ENCODE results near the gene KRT36.

The KRT36 gene

GRCh38 chr17:41516147-41516829 lies 26.6 kb upstream of the KRT36 start:
- no peak for DNase-seq (ENCODE audit: low spot score)
- no peaks in the 10 kb centered on the region for H3K36me3 ChIP-seq (replicated peaks in 1 of 2; ENCODE audit: control insufficient read depth in 2 of 2, insufficient read depth in 2 of 2, low read length in 2 of 2)
- no CpG with 5 or more reads among the region's 14 CpGs for WGBS, 2 donors (ENCODE audit: extremely low coverage in 2 of 2, insufficient read length in 2 of 2, insufficient replicate concordance in 1 of 2)
- H3K9ac ChIP-seq (ENCODE audit: low read depth, low read length, poor library complexity): peak overlapping the region; percentile 31
- H3K4me1 ChIP-seq (ENCODE audit: control insufficient read depth in 2 of 2, insufficient read depth in 1 of 2, low read depth in 1 of 2, low read length in 2 of 2): peaks cover 0 to 2% of the 10 kb centered on the region in 2 donors
- H2BK12ac ChIP-seq (ENCODE audit: low read length): no peak overlapping the region
- peak overlapping the region; percentile 66 for H3K4ac ChIP-seq (ENCODE audit: low read length)
- no peak overlapping the region for H3K23ac ChIP-seq (ENCODE audit: low read depth, low read length, poor library complexity)
- no peak overlapping the region for H4K8ac ChIP-seq (ENCODE audit: low read depth, low read length)
- peak overlapping the region; percentile 49 for H2AK5ac ChIP-seq (ENCODE audit: low read depth, low read length)
- no peak overlapping the region for H2BK120ac ChIP-seq (ENCODE audit: low read depth, low read length)
- no peak overlapping the region for H3K14ac ChIP-seq (ENCODE audit: low read length)
- H3K18ac ChIP-seq (ENCODE audit: low read length): peak overlapping the region; percentile 57
- no peak overlapping the region for H3K4me3 ChIP-seq (ENCODE audit: low read length in 2 of 2)
- H3K4me2 ChIP-seq (ENCODE audit: insufficient read depth, low read length, poor library complexity, severe bottlenecking): no peak overlapping the region
- peak overlapping the region; percentile 19 for H2BK15ac ChIP-seq (ENCODE audit: low read length)
- no peak overlapping the region for H2BK5ac ChIP-seq (ENCODE audit: low read length)
- H3K9me3 ChIP-seq (replicated peaks in 1 of 2; ENCODE audit: control insufficient read depth in 2 of 2, insufficient read depth in 1 of 2, low read depth in 1 of 2, low read length in 2 of 2): no peaks in the 10 kb centered on the region
- no peaks in the 10 kb centered on the region for H3K79me1 ChIP-seq (ENCODE audit: low read depth, low read length)
- H3K27ac ChIP-seq (replicated peaks; ENCODE audit: low read length): no peak overlapping the region
- H4K91ac ChIP-seq (ENCODE audit: low read depth, low read length, poor library complexity): no peak overlapping the region
- H3K27me3 ChIP-seq (ENCODE audit: control insufficient read depth in 3 of 3, insufficient read depth in 3 of 3, low read depth in 1 of 3, low read length in 3 of 3): no peaks in the 10 kb centered on the region
- no peak overlapping the region for H2AFZ ChIP-seq (ENCODE audit: low read length)

GRCh38 chr17:41513168-41513547 lies 23.4 kb upstream of the KRT36 start:
- no peak overlapping the region for H2AFZ ChIP-seq (ENCODE audit: low read length)
- H2BK120ac ChIP-seq (ENCODE audit: low read depth, low read length): no peak overlapping the region
- no peaks in the 10 kb centered on the region for H3K36me3 ChIP-seq (replicated peaks in 1 of 2; ENCODE audit: control insufficient read depth in 2 of 2, insufficient read depth in 2 of 2, low read length in 2 of 2)
- no peak overlapping the region for H3K9ac ChIP-seq (ENCODE audit: low read depth, low read length, poor library complexity)
- H3K4ac ChIP-seq (ENCODE audit: low read length): no peak overlapping the region
- H3K79me1 ChIP-seq (ENCODE audit: low read depth, low read length): no peaks in the 10 kb centered on the region
- no peaks in the 10 kb centered on the region for H3K4me1 ChIP-seq (ENCODE audit: control insufficient read depth in 2 of 2, insufficient read depth in 1 of 2, low read depth in 1 of 2, low read length in 2 of 2)
- no peak overlapping the region for H3K18ac ChIP-seq (ENCODE audit: low read length)
- no peak overlapping the region for H4K8ac ChIP-seq (ENCODE audit: low read depth, low read length)
- H2BK5ac ChIP-seq (ENCODE audit: low read length): no peak overlapping the region
- DNase-seq (ENCODE audit: low spot score): no peak
- H2AK5ac ChIP-seq (ENCODE audit: low read depth, low read length): no peak overlapping the region
- no peak overlapping the region for H3K23ac ChIP-seq (ENCODE audit: low read depth, low read length, poor library complexity)
- no peak overlapping the region for H3K4me3 ChIP-seq (ENCODE audit: low read length in 2 of 2)
- H3K4me2 ChIP-seq (ENCODE audit: insufficient read depth, low read length, poor library complexity, severe bottlenecking): no peak overlapping the region
- H3K27me3 ChIP-seq (ENCODE audit: control insufficient read depth in 3 of 3, insufficient read depth in 3 of 3, low read depth in 1 of 3, low read length in 3 of 3): peaks cover 0 to 6% (median 0%) of the 10 kb centered on the region in 3 experiments
- H3K27ac ChIP-seq (replicated peaks; ENCODE audit: low read length): no peak overlapping the region
- no peak overlapping the region for H3K14ac ChIP-seq (ENCODE audit: low read length)
- no peak overlapping the region for H2BK12ac ChIP-seq (ENCODE audit: low read length)
- no CpG with 5 or more reads among the region's 5 CpGs for WGBS, 2 donors (ENCODE audit: extremely low coverage in 2 of 2, insufficient read length in 2 of 2, insufficient replicate concordance in 1 of 2)
- H2BK15ac ChIP-seq (ENCODE audit: low read length): no peak overlapping the region
- H3K9me3 ChIP-seq (replicated peaks in 1 of 2; ENCODE audit: control insufficient read depth in 2 of 2, insufficient read depth in 1 of 2, low read depth in 1 of 2, low read length in 2 of 2): no peaks in the 10 kb centered on the region
- no peak overlapping the region for H4K91ac ChIP-seq (ENCODE audit: low read depth, low read length, poor library complexity)

GRCh38 chr17:41512546-41513167 lies 22.9 kb upstream of the KRT36 start:
- Histone ChIP-seq H3K4me2 (ENCODE audit: insufficient read depth, low read length, poor library complexity, severe bottlenecking) (no peak overlapping the region), H3K4me1 (ENCODE audit: control insufficient read depth in 2 of 2, insufficient read depth in 1 of 2, low read depth in 1 of 2, low read length in 2 of 2) (no peaks in the 10 kb centered on the region), H2BK120ac (ENCODE audit: low read depth, low read length) (no peak overlapping the region), H3K36me3 (replicated peaks in 1 of 2; ENCODE audit: control insufficient read depth in 2 of 2, insufficient read depth in 2 of 2, low read length in 2 of 2) (no peaks in the 10 kb centered on the region), H4K8ac (ENCODE audit: low read depth, low read length) (no peak overlapping the region), H2AFZ (ENCODE audit: low read length) (no peak overlapping the region), H3K4me3 (ENCODE audit: low read length in 2 of 2) (no peak overlapping the region), H3K27me3 (ENCODE audit: control insufficient read depth in 3 of 3, insufficient read depth in 3 of 3, low read depth in 1 of 3, low read length in 3 of 3) (peaks cover 0 to 6% (median 0%) of the 10 kb centered on the region in 3 experiments), H3K27ac (replicated peaks; ENCODE audit: low read length) (no peak overlapping the region), H3K18ac (ENCODE audit: low read length) (no peak overlapping the region), H3K9ac (ENCODE audit: low read depth, low read length, poor library complexity) (no peak overlapping the region), H3K14ac (ENCODE audit: low read length) (no peak overlapping the region), H3K9me3 (replicated peaks in 1 of 2; ENCODE audit: control insufficient read depth in 2 of 2, insufficient read depth in 1 of 2, low read depth in 1 of 2, low read length in 2 of 2) (no peaks in the 10 kb centered on the region), H2BK15ac (ENCODE audit: low read length) (no peak overlapping the region), H4K91ac (ENCODE audit: low read depth, low read length, poor library complexity) (no peak overlapping the region), H3K23ac (ENCODE audit: low read depth, low read length, poor library complexity) (no peak overlapping the region), H3K4ac (ENCODE audit: low read length) (no peak overlapping the region), H2AK5ac (ENCODE audit: low read depth, low read length) (no peak overlapping the region), H3K79me1 (ENCODE audit: low read depth, low read length) (no peaks in the 10 kb centered on the region), H2BK12ac (ENCODE audit: low read length) (no peak overlapping the region), H2BK5ac (ENCODE audit: low read length) (no peak overlapping the region)
- no peak for DNase-seq (ENCODE audit: low spot score)
- no CpG with 5 or more reads among the region's 7 CpGs for WGBS, 2 donors (ENCODE audit: extremely low coverage in 2 of 2, insufficient read length in 2 of 2, insufficient replicate concordance in 1 of 2)

GRCh38 chr17:41511716-41512115 lies 22.0 kb upstream of the KRT36 start:
- Histone ChIP-seq H3K18ac (ENCODE audit: low read length) (no peak overlapping the region), H3K23ac (ENCODE audit: low read depth, low read length, poor library complexity) (no peak overlapping the region), H3K4me1 (ENCODE audit: control insufficient read depth in 2 of 2, insufficient read depth in 1 of 2, low read depth in 1 of 2, low read length in 2 of 2) (peaks cover 0 to 2% of the 10 kb centered on the region in 2 donors), H2AFZ (ENCODE audit: low read length) (no peak overlapping the region), H3K9me3 (replicated peaks in 1 of 2; ENCODE audit: control insufficient read depth in 2 of 2, insufficient read depth in 1 of 2, low read depth in 1 of 2, low read length in 2 of 2) (no peaks in the 10 kb centered on the region), H2BK12ac (ENCODE audit: low read length) (no peak overlapping the region), H2BK5ac (ENCODE audit: low read length) (no peak overlapping the region), H3K14ac (ENCODE audit: low read length) (no peak overlapping the region), H2BK15ac (ENCODE audit: low read length) (no peak overlapping the region), H3K79me1 (ENCODE audit: low read depth, low read length) (no peaks in the 10 kb centered on the region), H2AK5ac (ENCODE audit: low read depth, low read length) (no peak overlapping the region), H3K36me3 (replicated peaks in 1 of 2; ENCODE audit: control insufficient read depth in 2 of 2, insufficient read depth in 2 of 2, low read length in 2 of 2) (no peaks in the 10 kb centered on the region), H3K4ac (ENCODE audit: low read length) (no peak overlapping the region), H3K9ac (ENCODE audit: low read depth, low read length, poor library complexity) (no peak overlapping the region), H3K27ac (replicated peaks; ENCODE audit: low read length) (no peak overlapping the region), H4K91ac (ENCODE audit: low read depth, low read length, poor library complexity) (no peak overlapping the region), H3K27me3 (ENCODE audit: control insufficient read depth in 3 of 3, insufficient read depth in 3 of 3, low read depth in 1 of 3, low read length in 3 of 3) (peaks cover 0 to 6% (median 0%) of the 10 kb centered on the region in 3 experiments), H4K8ac (ENCODE audit: low read depth, low read length) (no peak overlapping the region), H3K4me2 (ENCODE audit: insufficient read depth, low read length, poor library complexity, severe bottlenecking) (no peak overlapping the region), H2BK120ac (ENCODE audit: low read depth, low read length) (no peak overlapping the region), H3K4me3 (ENCODE audit: low read length in 2 of 2) (no peak overlapping the region)
- DNase-seq (ENCODE audit: low spot score): no peak
- no CpG with 5 or more reads among the region's 10 CpGs for WGBS, 2 donors (ENCODE audit: extremely low coverage in 2 of 2, insufficient read length in 2 of 2, insufficient replicate concordance in 1 of 2)

Data from neuronal stem cell (in vitro differentiated cells).